Measurements from ENCODE around the gene ASTN2.

Gene ASTN2

DNA sequence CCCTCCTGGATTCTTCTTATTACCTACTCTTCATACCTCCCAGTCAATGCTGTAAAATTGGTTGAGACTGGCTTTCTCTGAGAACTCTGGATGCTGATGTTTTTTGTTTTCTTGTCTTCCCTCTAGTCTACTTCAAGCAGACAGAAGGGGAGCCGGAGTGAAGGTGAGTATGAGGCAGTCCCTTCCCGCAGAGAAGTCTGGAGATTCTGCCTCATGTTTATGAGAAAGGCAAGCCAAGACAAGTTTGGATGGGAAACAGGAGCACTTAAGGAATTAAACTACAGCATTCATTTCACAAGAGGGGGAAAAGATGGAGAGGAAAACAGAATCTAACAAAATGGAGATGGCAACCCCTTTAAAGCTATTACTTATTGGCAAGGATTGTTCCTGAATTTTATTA lies 481.6 kb downstream of the ASTN2 start:
- H4K20me1 ChIP-seq (ENCODE audit: insufficient read depth, low read length), result no peaks in the 10 kb centered on the region
- H3K4me1 ChIP-seq (ENCODE audit: low read length), result no peaks in the 10 kb centered on the region
- H3K4me3 ChIP-seq (ENCODE audit: low read length), result no peak overlapping the region
- no peak overlapping the region for H3K27ac ChIP-seq (ENCODE audit: low read length)
- H3K27me3 ChIP-seq (replicated peaks; ENCODE audit: insufficient read depth, low read length), result no peaks in the 10 kb centered on the region
- TF ChIP-seq CTCF (IDR thresholded peaks at IDR 0.05; ENCODE audit: low read length) (no peak), EZH2phosphoT487 (IDR thresholded peaks at IDR 0.05; ENCODE audit: low read length) (no peak), EZH2 (optimal IDR thresholded peaks at IDR 0.05; ENCODE audit: low read depth, low read length) (no peak)
- no peaks in the 10 kb centered on the region for H3K79me2 ChIP-seq (ENCODE audit: low read length)
- no peaks in the 10 kb centered on the region for H3K9me3 ChIP-seq (replicated peaks; ENCODE audit: insufficient read depth, low read length)
- no peaks in the 10 kb centered on the region for H3K36me3 ChIP-seq (replicated peaks; ENCODE audit: insufficient read depth, low read length)
- no peak overlapping the region for H3K4me2 ChIP-seq (ENCODE audit: low read depth, low read length)
- H3F3A ChIP-seq (ENCODE audit: insufficient read depth, low read length), result no peaks in the 10 kb centered on the region
- no peak overlapping the region for H3K9ac ChIP-seq (ENCODE audit: low read length)
- no peak for DNase-seq
- no peaks in the 10 kb centered on the region for H3K9me2 ChIP-seq (replicated peaks; ENCODE audit: insufficient read depth, low read length)
- H2AFZ ChIP-seq (ENCODE audit: low read length), result no peak overlapping the region

DNA sequence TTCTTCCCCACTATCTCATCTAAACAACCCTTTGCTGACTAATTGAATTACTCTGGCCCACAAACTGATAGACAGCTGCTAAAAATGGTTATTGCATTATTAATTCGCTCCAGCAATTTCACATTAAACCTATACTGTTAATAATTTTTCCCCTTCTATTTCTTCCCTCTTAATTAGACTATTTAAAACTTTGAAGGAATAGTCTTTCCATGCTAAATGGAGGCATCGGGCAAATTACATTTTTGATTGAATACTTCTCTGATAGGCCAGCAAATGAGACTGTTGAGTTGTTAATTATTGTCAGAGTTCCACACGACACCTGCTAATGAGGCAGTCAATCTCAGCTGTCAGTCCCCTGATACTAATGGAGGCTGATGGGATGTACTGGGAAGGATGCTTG lies 485.2 kb downstream of the ASTN2 start:
- no peaks in the 10 kb centered on the region for H4K20me1 ChIP-seq (ENCODE audit: insufficient read depth, low read length)
- TF ChIP-seq EZH2phosphoT487 (IDR thresholded peaks at IDR 0.05; ENCODE audit: low read length), result no peak
- H3K36me3 ChIP-seq (replicated peaks; ENCODE audit: insufficient read depth, low read length), result no peaks in the 10 kb centered on the region
- no peaks in the 10 kb centered on the region for H3K27me3 ChIP-seq (replicated peaks; ENCODE audit: insufficient read depth, low read length)
- no peak overlapping the region for H3K4me2 ChIP-seq (ENCODE audit: low read depth, low read length)
- no peaks in the 10 kb centered on the region for H3K9me2 ChIP-seq (replicated peaks; ENCODE audit: insufficient read depth, low read length)
- H3K9ac ChIP-seq (ENCODE audit: low read length), result no peak overlapping the region
- no peak overlapping the region for H3K27ac ChIP-seq (ENCODE audit: low read length)
- no peak overlapping the region for H2AFZ ChIP-seq (ENCODE audit: low read length)
- H3K79me2 ChIP-seq (ENCODE audit: low read length), result no peaks in the 10 kb centered on the region
- H3K4me1 ChIP-seq (ENCODE audit: low read length), result no peaks in the 10 kb centered on the region
- no peak for DNase-seq
- H3K4me3 ChIP-seq (ENCODE audit: low read length), result no peak overlapping the region
- H3K9me3 ChIP-seq (replicated peaks; ENCODE audit: insufficient read depth, low read length), result no peaks in the 10 kb centered on the region
- H3F3A ChIP-seq (ENCODE audit: insufficient read depth, low read length), result no peaks in the 10 kb centered on the region

- H3F3A ChIP-seq (ENCODE audit: insufficient read depth, low read length), result no peaks in the 10 kb centered on the region
- no peak for DNase-seq
- H2AFZ ChIP-seq (ENCODE audit: low read length), result no peak overlapping the region
- H3K4me2 ChIP-seq (ENCODE audit: low read depth, low read length), result no peak overlapping the region
- no peaks in the 10 kb centered on the region for H4K20me1 ChIP-seq (ENCODE audit: insufficient read depth, low read length)
- no peak overlapping the region for H3K4me3 ChIP-seq (ENCODE audit: low read length)
- no peak overlapping the region for H3K9ac ChIP-seq (ENCODE audit: low read length)
- no peaks in the 10 kb centered on the region for H3K27me3 ChIP-seq (replicated peaks; ENCODE audit: insufficient read depth, low read length)
- TF ChIP-seq EZH2phosphoT487 (IDR thresholded peaks at IDR 0.05; ENCODE audit: low read length), result no peak
- no peak for TF ChIP-seq EZH2 (optimal IDR thresholded peaks at IDR 0.05; ENCODE audit: low read depth, low read length)
- TF ChIP-seq CTCF (IDR thresholded peaks at IDR 0.05; ENCODE audit: low read length), result no peak
- no peak overlapping the region for H3K27ac ChIP-seq (ENCODE audit: low read length)
- H3K36me3 ChIP-seq (replicated peaks; ENCODE audit: insufficient read depth, low read length), result no peaks in the 10 kb centered on the region
- no peaks in the 10 kb centered on the region for H3K9me3 ChIP-seq (replicated peaks; ENCODE audit: insufficient read depth, low read length)
- no peaks in the 10 kb centered on the region for H3K79me2 ChIP-seq (ENCODE audit: low read length)
- no peaks in the 10 kb centered on the region for H3K9me2 ChIP-seq (replicated peaks; ENCODE audit: insufficient read depth, low read length)
- no peaks in the 10 kb centered on the region for H3K4me1 ChIP-seq (ENCODE audit: low read length)
Observed at GRCh38 chr9:116928884-116929283, 486.0 kb downstream of the ASTN2 start.

- Histone ChIP-seq H3K79me2 (ENCODE audit: low read length) (no peaks in the 10 kb centered on the region), H3K27me3 (replicated peaks; ENCODE audit: insufficient read depth, low read length) (no peaks in the 10 kb centered on the region), H3K36me3 (replicated peaks; ENCODE audit: insufficient read depth, low read length) (no peaks in the 10 kb centered on the region), H3K9me3 (replicated peaks; ENCODE audit: insufficient read depth, low read length) (no peaks in the 10 kb centered on the region), H3K9ac (ENCODE audit: low read length) (no peak overlapping the region), H2AFZ (ENCODE audit: low read length) (no peak overlapping the region), H3K9me2 (replicated peaks; ENCODE audit: insufficient read depth, low read length) (no peaks in the 10 kb centered on the region), H4K20me1 (ENCODE audit: insufficient read depth, low read length) (no peaks in the 10 kb centered on the region), H3K4me2 (ENCODE audit: low read depth, low read length) (no peak overlapping the region), H3K27ac (ENCODE audit: low read length) (no peak overlapping the region), H3K4me1 (ENCODE audit: low read length) (no peaks in the 10 kb centered on the region), H3F3A (ENCODE audit: insufficient read depth, low read length) (no peaks in the 10 kb centered on the region), H3K4me3 (ENCODE audit: low read length) (no peak overlapping the region)
- no peak for DNase-seq
- TF ChIP-seq CTCF (IDR thresholded peaks at IDR 0.05; ENCODE audit: low read length) (no peak), EZH2phosphoT487 (IDR thresholded peaks at IDR 0.05; ENCODE audit: low read length) (no peak)
Observed at GRCh38 chr9:116928289-116928688, 486.6 kb downstream of the ASTN2 start.

Measured in MM.1S (cell line).